CD4-positive, alpha-beta T cell treated with Interleukin-4 for 1 hour (primary cell): Measurements from ENCODE around the gene CHRM5.

ENCODE experiments used
- DNase-seq, 2 donors: peaks; one replicate each; pipeline ENCODE4 v3.0.0-alpha.2; 2020 to 2022

The CHRM5 gene, protein sequence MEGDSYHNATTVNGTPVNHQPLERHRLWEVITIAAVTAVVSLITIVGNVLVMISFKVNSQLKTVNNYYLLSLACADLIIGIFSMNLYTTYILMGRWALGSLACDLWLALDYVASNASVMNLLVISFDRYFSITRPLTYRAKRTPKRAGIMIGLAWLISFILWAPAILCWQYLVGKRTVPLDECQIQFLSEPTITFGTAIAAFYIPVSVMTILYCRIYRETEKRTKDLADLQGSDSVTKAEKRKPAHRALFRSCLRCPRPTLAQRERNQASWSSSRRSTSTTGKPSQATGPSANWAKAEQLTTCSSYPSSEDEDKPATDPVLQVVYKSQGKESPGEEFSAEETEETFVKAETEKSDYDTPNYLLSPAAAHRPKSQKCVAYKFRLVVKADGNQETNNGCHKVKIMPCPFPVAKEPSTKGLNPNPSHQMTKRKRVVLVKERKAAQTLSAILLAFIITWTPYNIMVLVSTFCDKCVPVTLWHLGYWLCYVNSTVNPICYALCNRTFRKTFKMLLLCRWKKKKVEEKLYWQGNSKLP

GRCh38 chr15:33968224-33968623 lies at the start of gene CHRM5:
TSS of gene CHRM5 (plus strand) at chr15:33968497. CDS start at chr15:34062718, 94,221 bp downstream.
- DNase-seq = no peak

- DNase-seq = no peak
Observed at GRCh38 chr15:33923446-33923845, 44.9 kb upstream of the CHRM5 start.

DNA sequence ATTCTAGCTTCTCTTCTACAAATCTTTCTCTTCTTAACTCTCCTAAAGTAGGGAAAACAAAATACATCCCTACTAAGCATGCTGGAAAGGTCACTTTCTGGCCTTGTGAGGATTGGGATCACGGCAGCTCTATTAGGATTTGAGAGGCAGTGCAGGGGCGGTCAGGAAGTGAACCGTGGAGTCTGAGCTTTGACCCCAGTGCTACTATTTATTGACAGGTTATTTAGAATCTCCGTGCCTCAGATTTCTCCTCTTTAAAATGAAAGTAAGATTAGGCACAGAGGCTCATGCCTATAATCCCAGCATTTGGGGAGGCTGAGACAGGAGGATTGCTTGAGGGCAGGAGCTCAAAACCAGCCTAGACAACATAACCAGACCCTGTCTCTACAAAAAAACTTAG lies 42.0 kb upstream of the CHRM5 start:
- DNase-seq = no peak

DNA sequence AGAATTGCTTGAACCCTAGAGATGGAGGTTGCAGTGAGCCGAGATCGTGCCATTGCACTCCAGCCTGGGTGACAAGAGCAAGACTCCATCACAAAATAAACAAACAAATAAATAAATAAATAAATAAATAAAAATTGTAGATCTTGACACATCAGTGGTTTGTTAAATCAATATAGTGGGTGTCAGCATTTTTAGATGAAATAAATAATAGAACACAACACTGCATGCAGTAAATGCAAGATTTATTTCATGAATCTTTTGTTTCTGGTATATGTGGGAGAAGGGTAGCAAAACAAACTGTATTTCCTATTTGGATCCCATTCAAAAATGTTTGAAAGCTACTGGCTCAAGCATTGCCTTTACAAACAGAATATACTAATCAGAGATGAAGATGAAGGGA lies 35.6 kb upstream of the CHRM5 start:
- no peak for DNase-seq

DNA sequence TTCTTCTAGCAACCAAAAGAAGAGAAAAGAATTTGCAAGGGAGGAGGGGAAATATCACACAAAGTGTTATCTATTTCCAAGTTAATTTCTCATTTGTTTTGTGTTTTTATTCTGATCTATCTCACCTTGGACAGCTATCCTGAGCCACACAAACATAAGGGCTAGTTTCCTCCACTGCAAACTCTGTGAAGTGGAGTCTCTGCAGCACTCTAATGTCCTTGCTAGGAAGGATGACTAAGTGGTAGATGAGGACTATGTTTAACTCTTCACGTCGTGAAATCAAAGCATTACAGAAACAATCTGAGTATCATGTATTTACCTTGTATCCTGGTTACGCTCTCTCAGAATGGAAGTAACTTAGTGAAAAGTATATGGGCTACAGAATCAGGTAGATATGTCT lies 33.9 kb upstream of the CHRM5 start:
- DNase-seq = no peak

DNA sequence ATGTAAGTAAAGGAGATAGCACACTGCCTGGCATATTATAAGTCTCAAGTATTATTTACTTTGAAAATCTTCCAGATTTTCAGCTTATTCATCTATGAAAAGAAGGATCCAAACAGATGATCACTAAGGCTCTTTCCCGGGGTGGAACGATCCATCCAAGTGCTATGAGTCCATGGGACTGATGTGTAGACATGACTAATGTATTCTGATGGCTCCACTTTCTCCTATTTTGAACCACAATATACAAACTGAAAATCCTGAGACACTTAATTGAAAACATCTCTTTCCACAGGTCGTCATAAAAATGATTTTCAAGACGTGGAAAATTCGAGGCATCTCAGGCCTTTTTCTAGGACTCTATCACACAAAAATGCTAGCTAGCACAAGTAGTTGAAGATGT lies 33.4 kb upstream of the CHRM5 start:
- no peak for DNase-seq

GRCh38 chr15:33941279-33942063 lies 26.8 kb upstream of the CHRM5 start:
- DNase-seq = no peak

GRCh38 chr15:33946152-33946551 lies 22.1 kb upstream of the CHRM5 start:
- no peak for DNase-seq

- DNase-seq = no peak
Observed at GRCh38 chr15:33955945-33956344, 12.4 kb upstream of the CHRM5 start.

- DNase-seq = no peak
Observed at GRCh38 chr15:33956397-33956796, 11.9 kb upstream of the CHRM5 start.

DNA sequence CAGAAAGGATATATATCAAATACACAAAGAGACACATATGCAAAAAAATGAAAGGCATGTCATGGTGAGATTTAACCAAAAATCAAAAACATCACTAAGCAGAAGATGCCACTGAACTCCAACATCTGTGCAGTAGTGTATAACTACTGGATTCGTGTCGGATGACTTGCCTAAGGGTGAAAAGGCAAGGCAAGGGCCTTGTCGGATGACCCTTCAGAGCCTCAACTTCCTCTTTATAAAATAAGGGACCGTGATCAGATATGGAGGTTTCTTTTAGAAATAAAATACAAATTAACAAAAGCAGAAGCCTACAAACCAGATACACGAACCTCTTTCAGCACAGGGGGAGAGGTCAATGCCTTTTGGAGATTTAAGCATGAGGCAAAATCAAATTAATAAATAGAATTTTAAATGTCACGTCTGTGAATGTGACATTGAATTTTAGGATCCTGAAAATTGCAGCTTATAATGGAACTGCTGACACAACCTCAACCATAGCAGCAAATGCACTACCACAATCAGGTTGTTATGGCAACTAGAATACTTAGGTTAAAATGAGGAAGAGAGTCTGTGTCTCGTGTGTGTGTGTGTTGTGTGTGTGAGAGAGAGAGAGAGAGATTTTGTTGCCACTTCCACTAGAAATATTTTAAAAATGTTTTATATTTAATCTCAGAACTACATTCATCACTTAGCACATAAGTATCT lies 8.3 kb upstream of the CHRM5 start:
- no peak for DNase-seq

- DNase-seq = no peak
Observed at GRCh38 chr15:33960549-33960935, 7.8 kb upstream of the CHRM5 start.

GRCh38 chr15:33963831-33964664 lies 4.2 kb upstream of the CHRM5 start:
- DNase-seq = no peak

GRCh38 chr15:33964665-33965040 lies 3.6 kb upstream of the CHRM5 start:
- DNase-seq = no peak

- no peak for DNase-seq
Observed at GRCh38 chr15:33968821-33969220, 524 bp downstream of the CHRM5 start.

DNA sequence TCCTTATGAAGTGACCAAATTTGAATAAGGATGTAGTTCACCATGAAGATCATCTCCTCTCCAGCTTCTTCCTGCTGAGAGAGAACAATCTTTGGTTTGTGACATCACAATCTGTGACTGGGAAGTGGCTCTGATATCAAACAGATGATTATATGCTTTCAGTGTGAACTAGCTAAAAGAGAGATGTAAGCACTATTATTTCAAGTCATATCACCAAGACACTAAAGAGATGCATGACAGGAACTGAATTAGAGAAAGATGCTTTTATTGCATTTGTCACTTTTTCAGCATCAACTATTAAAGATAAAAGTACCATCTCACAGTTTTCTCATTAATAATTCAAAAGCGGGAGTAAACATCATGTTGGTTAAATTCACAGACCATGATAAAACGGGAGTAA lies 3.5 kb downstream of the CHRM5 start:
- DNase-seq = no peak

GRCh38 chr15:33975022-33975565 lies 6.8 kb downstream of the CHRM5 start:
- DNase-seq = no peak

DNA sequence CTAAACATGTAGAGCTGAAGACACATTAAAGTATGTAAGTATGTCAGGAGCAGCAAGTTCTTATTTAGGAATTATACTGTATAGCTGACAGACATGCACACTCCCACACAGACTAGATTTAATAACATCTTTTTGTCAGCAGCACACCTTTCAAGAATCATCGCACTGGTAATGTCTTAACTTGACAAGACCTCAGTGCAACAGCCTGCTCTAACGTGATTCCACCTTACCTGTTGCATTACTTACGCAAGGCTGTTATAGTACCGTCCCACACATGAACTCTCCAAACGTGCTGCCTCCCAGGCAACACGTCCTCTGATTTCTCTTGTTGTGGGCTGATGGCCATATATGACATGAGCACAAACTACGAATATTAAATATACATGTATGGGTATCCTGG lies 11.9 kb downstream of the CHRM5 start:
- no peak for DNase-seq

DNA sequence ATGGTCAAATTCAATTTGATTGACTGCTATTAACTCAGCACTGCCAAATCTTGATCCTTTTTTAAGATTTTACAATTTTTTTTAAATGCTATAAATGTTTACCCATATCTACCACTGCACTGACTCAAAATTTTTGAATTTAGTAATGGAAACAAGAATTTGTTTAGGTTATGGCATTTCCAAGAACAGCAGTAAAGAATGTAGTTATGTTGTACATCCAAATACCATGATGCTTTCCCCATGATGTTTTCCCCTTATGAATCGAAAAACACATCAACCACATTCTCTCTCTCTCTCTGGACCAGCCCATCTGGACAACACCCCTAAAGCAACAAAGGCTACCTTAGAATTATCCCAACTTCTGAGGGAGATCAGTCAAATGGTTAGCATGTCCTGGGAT lies 14.2 kb downstream of the CHRM5 start:
- DNase-seq = no peak

DNA sequence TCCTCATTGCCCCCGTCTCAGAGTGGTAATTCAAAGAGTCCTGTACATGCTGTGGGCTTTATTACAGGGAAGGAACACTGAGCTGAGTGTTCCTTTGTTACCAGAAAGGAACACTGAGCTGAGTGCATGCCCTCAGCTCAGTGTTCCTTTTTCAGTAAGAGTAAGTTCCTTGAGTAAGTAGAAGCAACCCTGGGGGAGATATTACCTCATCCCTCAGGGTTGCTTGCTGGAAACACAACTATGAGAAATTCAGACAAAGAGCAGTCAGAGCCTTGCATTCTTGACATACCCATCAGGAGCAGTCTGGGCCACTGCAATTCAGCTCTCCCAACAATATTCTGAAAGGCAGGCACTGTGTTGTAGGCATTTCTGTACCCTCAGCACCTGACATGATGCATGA lies 17.0 kb downstream of the CHRM5 start:
- DNase-seq = no peak

GRCh38 chr15:33985751-33986150 lies 17.5 kb downstream of the CHRM5 start:
- DNase-seq = no peak

DNA sequence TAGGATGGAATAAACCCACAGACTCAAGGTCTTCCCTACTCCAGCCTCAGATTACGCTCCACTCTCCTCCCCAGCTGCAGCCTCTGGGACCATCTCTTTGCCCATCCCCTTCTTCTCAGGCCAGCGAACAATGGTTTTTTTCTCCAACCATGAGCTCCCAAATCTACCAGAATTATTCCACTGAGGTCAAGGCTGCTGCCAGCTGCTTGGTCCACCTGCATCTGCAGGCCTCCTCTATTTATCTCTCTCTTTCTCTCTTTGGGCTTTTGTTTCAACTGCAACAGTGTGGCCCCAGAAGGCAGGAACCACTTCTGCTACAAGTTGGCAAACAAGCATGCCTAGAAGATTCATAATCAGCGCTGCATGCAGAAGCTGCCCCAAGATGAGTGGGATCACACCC lies 19.1 kb downstream of the CHRM5 start:
- DNase-seq = no peak
